ENCODE measurements around the gene ZBTB45.
A peak's percentile ranks its signal among the peaks of the same experiment; 100 is the strongest.

ZBTB45 gene

GRCh38 chr19:58561373-58562121, 41.9 kb upstream of the ZBTB45 start:
- no peak for TF ChIP-seq CTCF (IDR thresholded peaks at IDR 0.05; ENCODE audit: control insufficient read depth, extremely low read depth, insufficient read depth)

GRCh38 chr19:58560921-58561320, 41.3 kb upstream of the ZBTB45 start:
- DNase-seq (ENCODE audit: low read depth): no peak
- no peak overlapping the region for H3K4me3 ChIP-seq (ENCODE audit: low read depth, low read length)
- TF ChIP-seq CTCF (IDR thresholded peaks at IDR 0.05; ENCODE audit: control insufficient read depth, extremely low read depth, insufficient read depth): no peak

More at GRCh38 chr19:58561373-58562121, 41.9 kb upstream of the ZBTB45 start:
- DNase-seq (ENCODE audit: low read depth): no peak
- peak overlapping the region; percentile 52 for H3K4me3 ChIP-seq (ENCODE audit: low read depth, low read length)

GRCh38 chr19:58560007-58560887, 40.6 kb upstream of the ZBTB45 start:
- no peak for DNase-seq (ENCODE audit: low read depth)
- peak overlapping the region; percentile 93 for H3K4me3 ChIP-seq (ENCODE audit: low read depth, low read length)
- TF ChIP-seq CTCF (IDR thresholded peaks at IDR 0.05; ENCODE audit: control insufficient read depth, extremely low read depth, insufficient read depth): no peak

- H3K4me3 ChIP-seq (ENCODE audit: low read depth, low read length): peak overlapping the region; percentile 93
- peak; percentile 79 for DNase-seq (ENCODE audit: low read depth)
- no peak for TF ChIP-seq CTCF (IDR thresholded peaks at IDR 0.05; ENCODE audit: control insufficient read depth, extremely low read depth, insufficient read depth)
These were observed 39.8 kb upstream of the ZBTB45 start for GRCh38 chr19:58559275-58560006.

- peak; percentile 94 for DNase-seq (ENCODE audit: low read depth)
- peak overlapping the region; percentile 93 for H3K4me3 ChIP-seq (ENCODE audit: low read depth, low read length)
- TF ChIP-seq CTCF (IDR thresholded peaks at IDR 0.05; ENCODE audit: control insufficient read depth, extremely low read depth, insufficient read depth): no peak
These were observed 39.1 kb upstream of the ZBTB45 start for GRCh38 chr19:58558623-58559274.

- no peak for TF ChIP-seq CTCF (IDR thresholded peaks at IDR 0.05; ENCODE audit: control insufficient read depth, extremely low read depth, insufficient read depth)
- DNase-seq (ENCODE audit: low read depth): no peak
- H3K4me3 ChIP-seq (ENCODE audit: low read depth, low read length): peak within 1 kb of the TSS; percentile 98
These were observed 38.5 kb upstream of the ZBTB45 start, which contains the start of gene UBE2M for GRCh38 chr19:58558066-58558622. Gene UBE2M, minus strand, starts transcription at chr19:58558611. Its CDS starts 230 bp downstream, at chr19:58558381.

Data from LNCaP clone FGC (cell line).